H1 (cell line): Measurements from ENCODE around the gene SLX4IP. TPM values are rescaled to one million over a fixed set of nuclear protein-coding genes. Genes with fewer than 3 reads are reported as not detected.

Experiments
- CTCF ChIA-PET: fragments of 300-600 bp; sonication (Branson Sonifier 250); formaldehyde crosslinking; loops from one replicate; lab custom pipeline; 2021; ENCODE audit not compliant: partially characterized antibody; lab: Charles Lee
- POLR2A ChIA-PET: fragments of 300-600 bp; sonication (Branson Sonifier 250); formaldehyde crosslinking; loops from one replicate; lab custom pipeline; 2021; ENCODE audit warnings: inconsistent platforms; ENCODE audit not compliant: partially characterized antibody; lab: Charles Lee
- DNase-seq, 2 experiments: peaks; one replicate each; pipeline versions ENCODE4 v3.0.0 to v3.0.0-alpha.2; 2010 to 2022; ENCODE audit warnings: low spot score in 2 of 2, low read depth in 1 of 2, mixed read lengths in 1 of 2
- FAIRE-seq: peaks from 2 replicates; lab custom pipeline; 2011; peaks lifted over from hg19 to GRCh38; lab: Jason Lieb, UNC
- H2AFZ ChIP-seq: 2 replicates; pipeline ENCODE4 v1.8.1; 2012; ENCODE audit warnings: low read length, inconsistent platforms
- H2AK5ac ChIP-seq: 2 replicates; pipeline ENCODE4 v1.6.1; 2013; ENCODE audit warnings: low read depth, low read length
- H2BK120ac ChIP-seq: replicated peaks from 2 replicates; pipeline ENCODE3; 2013; ENCODE audit warnings: low read depth, low read length, inconsistent platforms
- H2BK12ac ChIP-seq: 2 replicates; pipeline ENCODE4 v1.6.1; 2013; ENCODE audit warnings: low read depth, low read length
- H2BK15ac ChIP-seq: 2 replicates; pipeline ENCODE4 v1.6.1; 2013; ENCODE audit warnings: low read length
- H2BK20ac ChIP-seq: 2 replicates; pipeline ENCODE4 v1.6.1; 2013; ENCODE audit warnings: low read length
- H2BK5ac ChIP-seq: 2 replicates; pipeline ENCODE4 v1.6.1; 2013; ENCODE audit warnings: low read depth, low read length
- H3K14ac ChIP-seq: 2 replicates; pipeline ENCODE4 v1.6.1; 2013; ENCODE audit warnings: inconsistent platforms; ENCODE audit not compliant: insufficient read length
- H3K18ac ChIP-seq: 2 replicates; pipeline ENCODE4 v1.6.1; 2013; ENCODE audit warnings: low read length; ENCODE audit errors: extremely low read depth
- H3K23ac ChIP-seq: 2 replicates; pipeline ENCODE4 v1.6.1; 2013; ENCODE audit warnings: inconsistent platforms; ENCODE audit not compliant: insufficient read length
- H3K23me2 ChIP-seq: 2 replicates; pipeline ENCODE4 v1.6.1; 2013; ENCODE audit warnings: low read depth, low read length
- H3K27ac ChIP-seq: 2 replicates; pipeline ENCODE4 v1.6.1; 2011; ENCODE audit warnings: low read depth, low read length, inconsistent platforms
- H3K27me3 ChIP-seq, 4 experiments: replicated peaks in 1 of 4; 1 replicate in 1 of 4; 2 replicates in 3 of 4; pipeline versions ENCODE4 v1.6.1 to v1.8.1; 2011 to 2013; ENCODE audit warnings: low read length in 3 of 4, mild to moderate bottlenecking in 3 of 4, inconsistent platforms in 2 of 4, mixed read lengths in 2 of 4, moderate library complexity in 1 of 4; ENCODE audit not compliant: control insufficient read depth in 3 of 4, insufficient read depth in 3 of 4; ENCODE audit errors: extremely low read depth in 1 of 4
- H3K36me3 ChIP-seq, 4 experiments: 2 replicates each; pipeline versions ENCODE4 v1.6.1 to v1.8.1; 2011 to 2013; ENCODE audit warnings: mild to moderate bottlenecking in 4 of 4, low read length in 3 of 4, moderate library complexity in 2 of 4, control low read depth in 1 of 4, inconsistent platforms in 1 of 4; ENCODE audit not compliant: insufficient read depth in 4 of 4, control insufficient read depth in 2 of 4
- H3K4ac ChIP-seq: replicated peaks from 2 replicates; pipeline ENCODE3; 2013; ENCODE audit warnings: low read length, low read depth, mixed read lengths, inconsistent platforms; ENCODE audit not compliant: insufficient read length
- H3K4me1 ChIP-seq, 4 experiments: replicated peaks in 1 of 4; 1 replicate in 1 of 4; 2 replicates in 3 of 4; pipeline versions ENCODE4 v1.6.1 to v1.8.1; 2011 to 2013; ENCODE audit warnings: low read length in 3 of 4, inconsistent platforms in 2 of 4, mixed read lengths in 1 of 4; ENCODE audit not compliant: insufficient read depth in 4 of 4, control insufficient read depth in 3 of 4
- H3K4me2 ChIP-seq, 2 experiments: 2 replicates each; pipeline versions ENCODE4 v1.6.1 to v1.8.1; 2011 to 2013; ENCODE audit warnings: low read depth in 2 of 2, low read length in 2 of 2, control low read depth in 1 of 2, inconsistent platforms in 1 of 2, mild to moderate bottlenecking in 1 of 2; ENCODE audit not compliant: insufficient read depth in 1 of 2
- H3K4me3 ChIP-seq, 4 experiments: fragments of 200-600, 300-600 bp in 1 of 4; sonication (generic), shearing (Covaris generic), sonication (Bioruptor Twin) in 1 of 4; 2 replicates each; pipeline versions ENCODE4 v1.5.1 to v1.8.1; 2011 to 2016; ENCODE audit warnings: low read length in 4 of 4, low read depth in 3 of 4, control low read depth in 2 of 4, inconsistent platforms in 2 of 4, mild to moderate bottlenecking in 2 of 4, mixed read lengths in 1 of 4, moderate library complexity in 1 of 4; ENCODE audit not compliant: insufficient read depth in 2 of 4; ENCODE audit errors: extremely low read depth in 1 of 4
- H3K56ac ChIP-seq: replicated peaks from 2 replicates; pipeline ENCODE3; 2013; ENCODE audit warnings: low read depth, mild to moderate bottlenecking, mixed read lengths, low read length, inconsistent platforms; ENCODE audit not compliant: insufficient read length
- H3K79me1 ChIP-seq: 2 replicates; pipeline ENCODE4 v1.6.1; 2013; ENCODE audit warnings: low read depth, low read length, control low read depth
- H3K79me2 ChIP-seq, 2 experiments: 2 replicates each; pipeline versions ENCODE4 v1.6.1 to v1.8.1; 2012 to 2013; ENCODE audit warnings: low read length in 2 of 2, mild to moderate bottlenecking in 2 of 2, inconsistent platforms in 1 of 2; ENCODE audit not compliant: insufficient read depth in 2 of 2, control insufficient read depth in 1 of 2
- H3K9ac ChIP-seq, 4 experiments: replicated peaks in 1 of 4; 1 replicate in 1 of 4; 2 replicates in 3 of 4; pipeline versions ENCODE4 v1.6.1 to v1.8.1; 2011 to 2013; ENCODE audit warnings: low read depth in 3 of 4, low read length in 3 of 4, control low read depth in 2 of 4, mild to moderate bottlenecking in 2 of 4, moderate library complexity in 2 of 4, inconsistent platforms in 1 of 4; ENCODE audit errors: extremely low read depth in 1 of 4
- H3K9me3 ChIP-seq, 2 experiments: 2 replicates each; pipeline versions ENCODE4 v1.6.1 to v1.8.1; 2012 to 2013; ENCODE audit warnings: mild to moderate bottlenecking in 2 of 2, moderate library complexity in 2 of 2, control low read depth in 1 of 2, inconsistent platforms in 1 of 2, low read depth in 1 of 2, low read length in 1 of 2, mixed read lengths in 1 of 2; ENCODE audit not compliant: insufficient read depth in 2 of 2
- H4K20me1 ChIP-seq, 2 experiments: replicated peaks in 1 of 2; 2 replicates each; pipeline versions ENCODE3 to v1.8.1; 2011 to 2013; ENCODE audit warnings: inconsistent platforms in 2 of 2, low read length in 2 of 2, mild to moderate bottlenecking in 1 of 2; ENCODE audit not compliant: insufficient read depth in 2 of 2, control insufficient read depth in 1 of 2
- H4K5ac ChIP-seq: 2 replicates; pipeline ENCODE4 v1.6.1; 2013; ENCODE audit warnings: low read length, low read depth, mixed read lengths, inconsistent platforms; ENCODE audit not compliant: insufficient read length
- H4K8ac ChIP-seq: 2 replicates; pipeline ENCODE4 v1.8.0; 2013; ENCODE audit warnings: mild to moderate bottlenecking, moderate library complexity, low read length, inconsistent platforms; ENCODE audit not compliant: insufficient read depth; ENCODE audit errors: extremely low read depth
- H4K91ac ChIP-seq: replicated peaks from 2 replicates; pipeline ENCODE3; 2013; ENCODE audit warnings: low read length, mixed read lengths, inconsistent platforms; ENCODE audit not compliant: insufficient read length
- HDAC6 ChIP-seq: IDR thresholded peaks from one replicate; pipeline ENCODE4 v1.7.1; 2012; ENCODE audit warnings: low read depth, mild to moderate bottlenecking, inconsistent platforms, low read length, moderate library complexity
- JUND ChIP-seq: IDR thresholded peaks from 2 replicates; pipeline ENCODE4 v1.6.1; 2011; ENCODE audit warnings: mild to moderate bottlenecking, improper control_type of control experiment, low read length
- MAFK ChIP-seq: IDR thresholded peaks from 2 replicates; pipeline ENCODE4 v1.6.1; 2012; ENCODE audit warnings: low read depth, mild to moderate bottlenecking, improper control_type of control experiment, low read length
- TAF1 ChIP-seq: IDR thresholded peaks from 2 replicates; pipeline ENCODE4 v1.6.1; 2011; ENCODE audit warnings: mild to moderate bottlenecking, low read depth, low read length
- WGBS, 2 experiments: shearing (Covaris generic) in 1 of 2; methylation state at CpG; one replicate each; pipeline versions ENCODE4 v1.1.6 to v1.1.7; 2013 to 2015; ENCODE audit warnings: low lambda C conversion rate in 2 of 2, mixed read lengths in 2 of 2, inconsistent platforms in 1 of 2, low coverage in 1 of 2, missing lambda C conversion rate in 1 of 2; ENCODE audit not compliant: insufficient replicate concordance in 2 of 2, insufficient coverage in 1 of 2, insufficient read length in 1 of 2; ENCODE audit errors: extremely low coverage in 1 of 2, missing lambda C conversion rate in 1 of 2; 5-methylcytosine and 5-hydroxymethylcytosine counted together
- polyA plus RNA-seq, 7 experiments: library from polyadenylated mRNA; depleted of rRNA in 3 of 7; stranded (reverse) in 5 of 7; unstranded in 2 of 7; fragments of >200 nt in 5 of 7; fragments of 200-250 nt in 2 of 7; gene quantifications; 1 replicate in 5 of 7; 2 replicates in 1 of 7; 4 replicates in 1 of 7; pipeline versions ENCODE4 v1.2.1 to v1.2.3, GENCODE V29; 2011 to 2013; ENCODE audit warnings: missing spikeins in 2 of 7, mixed read lengths in 2 of 7
- total RNA-seq: library from RNA; stranded (reverse); fragmentation: NEBNext Ultra II Directional; extraction: Animal tissue kit (Norgen Biotek cat#: 25700); gene quantifications from 2 replicates; pipeline ENCODE4 v1.2.1, GENCODE V29; 2021

SLX4IP gene
- total and polyA plus RNA-seq, 2 of the 8 experiments (the other 6 are each of a cell fraction or from before 2014, with no cell fraction given) = 2.4 to 8.7 TPM

GRCh38 chr20:10640897-10641296 lies 205.8 kb downstream of the SLX4IP start:
- ChIA-PET POLR2A (interaction anchor here (1.4 kb wide), 1 partner anchor 9 kb away, joined by 4 read pairs; no protein-coding TSS in a partner anchor), CTCF (interaction anchor here (0.7 to 8.4 kb wide), 9 partner anchors 9 to 1087 kb away, joined by 3 to 55 read pairs (median 4); partner anchors contain the start of gene JAG1)
- H3K27ac ChIP-seq = no peak overlapping the region
- H3K14ac ChIP-seq = no peak overlapping the region
- H3K23me2 ChIP-seq = no peaks in the 10 kb centered on the region; the same call in 1 of the 2 replicates
- H4K5ac ChIP-seq = no peak overlapping the region
- H2BK20ac ChIP-seq = no peak overlapping the region
- H2AFZ ChIP-seq = no peak overlapping the region
- FAIRE-seq = no peak
- no peak overlapping the region for H2BK120ac ChIP-seq
- peaks cover 9 to 20% (median 11%) of the 10 kb centered on the region in 4 experiments for H3K4me1 ChIP-seq
- H2BK5ac ChIP-seq = no peak overlapping the region
- H4K8ac ChIP-seq = no peak overlapping the region
- no peak overlapping the region for H3K4ac ChIP-seq
- TF ChIP-seq TAF1 (no peak), HDAC6 (no peak), JUND (no peak), MAFK (no peak)
- TF ChIP-seq, all 59 proteins: peak for 0
- no peak overlapping the region for H3K9ac ChIP-seq
- no peak overlapping the region for H2AK5ac ChIP-seq
- no peak overlapping the region for H3K4me2 ChIP-seq
- H4K20me1 ChIP-seq = peaks cover 1 to 9% of the 10 kb centered on the region in 2 experiments
- no peak overlapping the region for H2BK12ac ChIP-seq
- no peak overlapping the region for H4K91ac ChIP-seq
- no peak overlapping the region for H3K4me3 ChIP-seq
- WGBS, 2 experiments = 90% methylated on average over 12 of the region's 12 CpGs; no CpG with 5 or more reads in 1 of the 2 experiments
- H3K18ac ChIP-seq = no peak overlapping the region
- H3K79me1 ChIP-seq = peaks cover 3% of the 10 kb centered on the region
- H3K36me3 ChIP-seq = peaks cover 32 to 77% (median 67%) of the 10 kb centered on the region in 4 experiments
- no peak overlapping the region for H3K23ac ChIP-seq
- H2BK15ac ChIP-seq = no peak overlapping the region
- no peaks in the 10 kb centered on the region; a peak in 1 of 7 replicates for H3K27me3 ChIP-seq
- no peaks in the 10 kb centered on the region for H3K9me3 ChIP-seq
- DNase-seq = no peak
- no peak overlapping the region for H3K56ac ChIP-seq
- no peaks in the 10 kb centered on the region for H3K79me2 ChIP-seq
